HS-27A (cell line): ENCODE results near the gene ITPK1.
"Not testable (repeated sequence)": the region's sequence is repeated elsewhere in the genome, so short reads cannot be mapped to it uniquely, and the experiment has no call there.

Source experiments
- DNase-seq: peaks from one replicate; pipeline ENCODE4 v3.0.0-alpha.2; 2012; ENCODE audit warnings: low read depth, missing footprints

Gene ITPK1

GRCh38 chr14:93083917-93084316 is 31.8 kb downstream of the ITPK1 start:
- no peak for DNase-seq

GRCh38 chr14:93082576-93083001 is 33.1 kb downstream of the ITPK1 start:
- DNase-seq: no peak

DNA sequence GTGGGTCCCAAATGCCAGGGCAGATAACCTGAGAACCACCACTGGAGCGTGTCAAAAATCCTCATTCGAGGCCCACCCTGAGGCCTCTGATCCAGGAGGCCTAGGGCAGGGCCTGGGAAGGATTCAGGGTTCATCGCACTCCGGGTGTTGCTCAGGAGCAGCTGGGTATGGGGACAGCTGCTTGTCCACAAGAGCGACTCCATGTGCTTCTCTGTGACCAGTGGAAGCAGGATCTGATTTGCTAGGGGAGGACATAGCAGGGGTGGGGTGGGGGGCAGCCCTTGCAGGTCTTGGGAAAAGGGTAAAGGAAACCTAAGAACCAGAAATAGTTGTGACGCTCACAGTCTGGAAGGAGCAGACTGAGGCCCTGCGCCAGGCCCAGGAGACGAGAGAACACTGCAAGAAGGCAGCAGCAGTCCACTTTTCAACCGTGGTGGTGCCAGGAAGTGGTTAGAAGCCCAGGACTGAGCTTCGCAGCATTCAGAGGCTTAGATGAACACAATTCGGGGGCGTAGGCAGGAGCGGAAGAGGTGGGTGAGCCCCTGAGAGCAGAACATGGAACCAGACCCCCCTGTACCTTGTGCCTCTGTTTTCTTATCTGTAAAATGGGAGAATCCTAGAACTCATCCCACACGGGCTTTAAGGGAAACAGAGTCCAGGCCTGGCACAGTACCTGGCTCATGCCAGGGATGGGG is 33.7 kb downstream of the ITPK1 start:
- DNase-seq: no peak

DNA sequence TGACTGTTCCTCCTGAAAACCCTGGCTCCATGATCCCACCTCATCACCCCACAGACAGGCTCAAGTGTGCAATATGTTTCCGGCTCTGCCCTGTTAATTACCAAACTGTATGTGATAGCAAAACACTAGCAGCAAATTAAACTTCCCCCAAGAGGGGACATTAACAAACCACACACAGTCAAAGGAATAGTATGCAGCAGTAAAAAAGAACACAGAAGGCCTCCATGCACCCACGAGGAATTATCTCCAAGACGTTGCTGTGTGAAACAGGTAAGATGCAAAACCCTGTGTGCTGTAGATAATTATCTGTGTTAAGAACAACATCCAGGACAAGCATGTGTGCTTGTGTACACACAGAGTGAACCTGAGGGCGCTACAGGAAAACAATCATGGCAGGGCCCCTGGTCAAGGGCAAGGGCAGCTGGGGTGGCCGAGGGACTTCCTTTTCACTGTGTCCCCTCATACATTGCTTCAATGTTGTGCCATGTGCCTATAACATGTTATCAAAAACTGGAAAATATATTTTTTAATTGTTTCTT is 35.8 kb downstream of the ITPK1 start:
- no peak for DNase-seq

- DNase-seq: no peak
Measured at GRCh38 chr14:93079321-93079720, 36.4 kb downstream of the ITPK1 start.

GRCh38 chr14:93078870-93079269 is 36.9 kb downstream of the ITPK1 start:
- DNase-seq: no peak

- DNase-seq: no peak
Measured at GRCh38 chr14:93076755-93077154, 39.0 kb downstream of the ITPK1 start.

DNA sequence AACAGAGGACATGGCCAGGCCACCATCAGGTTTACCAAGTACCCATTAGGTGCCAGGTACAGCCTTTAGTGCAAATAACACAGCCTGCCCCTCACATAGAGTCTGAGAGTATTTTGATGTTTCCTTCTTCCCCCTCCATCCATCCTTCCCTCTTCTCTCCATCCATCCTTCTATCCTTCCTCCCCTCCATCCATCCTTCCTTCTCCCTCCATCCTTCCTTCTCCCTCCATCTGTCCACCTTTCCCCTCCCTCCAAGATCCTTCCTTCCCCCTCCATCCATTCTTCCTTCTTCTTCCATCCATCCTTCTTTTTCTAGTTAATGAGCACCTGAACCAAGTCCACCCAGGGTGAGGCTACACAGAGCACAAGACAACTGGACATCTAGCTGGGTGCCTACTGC is 39.8 kb downstream of the ITPK1 start:
- no peak for DNase-seq

DNA sequence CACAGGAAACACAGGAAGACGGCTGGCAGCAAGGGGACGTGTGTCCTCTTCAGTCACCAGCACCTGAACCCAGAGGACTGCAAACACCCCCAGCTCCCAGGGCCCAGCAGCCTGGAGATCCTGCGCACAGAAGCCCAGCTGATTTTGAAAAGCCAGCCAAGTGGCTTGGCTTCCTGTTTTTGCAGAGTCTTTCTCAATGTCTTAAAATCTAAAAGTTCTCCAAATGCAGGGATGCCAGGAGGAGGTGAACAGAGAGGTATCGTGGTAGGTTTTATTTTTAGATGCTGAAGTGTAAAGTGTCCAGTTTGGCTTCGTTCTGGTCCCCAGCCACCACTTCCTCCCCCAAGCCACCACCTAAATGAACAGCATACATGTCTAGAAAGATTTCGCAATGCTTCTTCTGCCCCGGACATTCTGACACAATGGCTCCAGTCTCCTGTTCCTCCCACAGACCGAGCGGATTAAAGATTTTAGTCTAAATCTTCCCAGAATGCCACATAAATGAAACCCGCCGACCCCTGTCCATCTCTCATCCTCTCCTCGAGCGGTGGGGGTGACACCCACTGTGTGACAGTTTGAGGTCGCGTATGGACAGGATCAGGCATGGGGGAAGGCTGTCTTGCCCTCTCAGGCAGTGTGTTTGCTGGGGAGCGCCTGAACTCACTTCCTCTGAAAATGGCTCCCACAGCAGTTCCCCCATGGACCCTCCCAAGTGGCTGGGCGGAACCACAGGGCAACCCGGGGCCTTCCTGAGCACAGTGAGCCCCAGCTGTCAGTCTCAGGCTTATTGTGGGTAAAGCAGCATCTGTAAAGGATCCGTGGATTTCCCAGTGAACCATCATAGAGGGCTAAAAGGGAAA is 41.6 kb downstream of the ITPK1 start:
- no peak for DNase-seq

- no peak for DNase-seq
Measured at GRCh38 chr14:93073358-93073707, 42.4 kb downstream of the ITPK1 start.

GRCh38 chr14:93072659-93073357 is 42.9 kb downstream of the ITPK1 start:
- no peak for DNase-seq

DNA sequence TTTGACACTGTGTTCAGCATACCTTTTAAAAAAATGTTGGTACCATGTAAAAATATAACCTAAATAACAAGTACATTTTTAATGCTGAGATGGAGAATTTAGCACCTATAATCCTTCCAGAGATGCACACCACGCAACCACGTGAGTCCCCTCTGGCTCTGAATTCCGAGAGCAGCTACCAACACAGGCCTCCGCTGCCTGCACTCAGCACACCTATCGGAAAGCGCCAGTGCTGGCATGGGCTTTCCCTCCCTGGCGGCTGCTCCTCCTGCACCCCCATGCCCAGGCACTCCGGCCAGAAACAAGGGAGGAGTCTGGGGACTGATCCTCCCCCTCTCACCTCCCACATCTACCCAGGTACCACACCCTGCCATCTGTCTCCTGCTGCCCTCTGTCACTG is 47.0 kb downstream of the ITPK1 start:
- no peak for DNase-seq

- DNase-seq: no peak
Measured at GRCh38 chr14:93067088-93067487, 48.6 kb downstream of the ITPK1 start.

DNA sequence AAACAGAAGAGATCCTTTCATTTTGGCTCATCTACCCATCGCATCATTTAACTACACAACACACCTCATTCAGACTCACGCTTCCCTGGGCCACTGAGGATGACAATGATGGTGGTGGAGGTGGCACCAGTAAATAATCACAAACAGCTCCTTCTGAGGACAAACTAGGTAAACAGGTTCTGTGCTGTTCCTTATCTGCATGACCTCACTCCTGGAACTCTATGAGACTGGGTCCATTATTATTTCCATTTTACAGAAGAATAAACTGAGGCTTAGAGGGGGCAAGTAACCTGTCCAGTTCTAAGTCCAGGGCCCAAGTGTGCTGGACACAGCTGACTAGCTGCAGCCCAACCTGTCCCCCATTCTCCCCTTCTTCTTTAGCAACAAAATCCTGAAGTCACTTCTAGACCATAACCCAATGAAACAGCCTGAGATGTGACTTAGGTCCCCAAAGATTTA is 50.4 kb downstream of the ITPK1 start:
- no peak for DNase-seq

- DNase-seq: no peak
Measured at GRCh38 chr14:93064411-93065271, 51.1 kb downstream of the ITPK1 start.

GRCh38 chr14:93063393-93063792 is 52.3 kb downstream of the ITPK1 start:
- no peak for DNase-seq

DNA sequence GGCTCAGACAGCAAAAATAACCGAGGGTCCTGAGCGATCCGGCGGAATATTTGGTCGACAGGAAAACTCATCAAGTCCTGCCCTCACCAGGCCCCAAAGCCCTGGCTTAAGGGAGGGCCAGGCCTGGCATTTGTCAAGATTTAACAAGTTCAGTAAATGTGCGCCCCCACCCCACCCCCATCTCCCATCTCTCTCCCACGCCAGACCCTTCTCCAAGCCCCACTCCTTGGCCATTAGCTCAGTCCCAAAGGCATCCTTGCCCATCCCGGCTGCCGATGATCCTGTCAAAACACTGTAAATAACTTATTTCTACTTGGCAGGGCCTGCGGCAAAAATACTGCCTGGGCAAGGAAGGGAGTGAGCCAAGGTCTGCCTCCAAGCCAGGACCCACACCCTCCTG is 52.8 kb downstream of the ITPK1 start:
- DNase-seq: no peak

- not testable (repeated sequence) for DNase-seq
Measured at GRCh38 chr14:93062013-93062412, 53.7 kb downstream of the ITPK1 start.

DNA sequence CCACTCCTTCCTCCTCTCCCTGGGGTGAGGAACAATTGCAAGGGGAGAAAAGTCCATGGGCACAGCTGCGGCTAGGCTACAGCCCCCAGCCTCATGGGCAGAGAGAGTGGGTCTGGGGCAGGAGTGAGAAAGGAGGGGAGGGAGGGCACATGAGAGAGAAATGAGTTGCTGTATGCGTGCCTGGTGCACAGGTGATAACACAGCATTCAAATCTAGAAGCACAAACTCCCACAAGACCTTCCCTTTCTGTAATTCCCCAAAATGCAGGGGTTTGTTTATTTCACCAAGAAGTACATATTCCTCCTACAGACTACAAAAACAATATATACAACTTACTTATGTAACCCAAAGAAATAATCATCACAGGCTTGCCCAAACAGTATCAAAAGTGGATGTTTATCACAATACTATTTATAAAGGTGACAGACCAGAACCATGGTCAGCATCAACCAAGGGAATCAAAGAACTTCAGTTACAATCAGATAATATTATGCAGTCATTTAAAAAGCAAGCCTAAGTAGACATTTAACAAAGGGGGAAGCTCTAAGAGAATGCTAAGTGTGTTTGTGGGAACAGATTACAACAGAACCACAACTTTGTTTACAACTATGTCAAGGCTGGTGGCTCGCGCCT is 54.2 kb downstream of the ITPK1 start:
- no peak for DNase-seq

GRCh38 chr14:93060841-93061240 is 54.9 kb downstream of the ITPK1 start:
- DNase-seq: no peak

DNA sequence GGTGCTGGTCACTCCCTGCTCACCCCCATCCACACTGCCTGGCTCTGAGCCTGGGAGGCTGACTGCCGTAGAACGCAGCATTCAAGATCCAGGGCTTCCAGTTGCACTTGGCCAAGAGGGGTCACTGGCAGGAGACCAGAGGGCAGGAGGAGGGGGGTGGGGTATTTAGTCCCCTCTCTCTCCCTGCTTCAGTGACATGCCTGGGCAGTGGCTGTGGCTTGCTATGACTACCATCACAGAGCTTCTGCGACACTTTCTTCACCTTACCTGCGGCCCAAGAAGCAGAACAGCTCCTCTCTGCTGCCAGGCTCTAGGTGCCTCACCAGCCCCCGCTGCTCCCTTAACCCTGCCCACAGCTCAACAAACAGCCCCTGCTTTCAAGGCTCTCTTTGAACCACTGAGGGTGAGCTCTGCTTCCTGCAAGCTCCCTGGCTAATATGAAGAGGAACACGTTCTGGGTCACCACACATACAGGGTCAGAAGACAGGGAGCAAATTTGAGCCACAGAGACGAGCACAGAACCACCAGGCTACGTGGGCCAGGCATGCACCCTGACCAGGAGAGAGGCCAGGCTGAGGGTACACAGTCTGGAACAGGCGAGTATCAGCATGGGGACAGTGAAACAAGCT is 55.7 kb downstream of the ITPK1 start:
- no peak for DNase-seq
